22Rv1 (cell line): ENCODE results near the gene ANGPTL2.

ENCODE experiments used
- ZFX ChIP-seq: fragments of 450-650 bp; IDR thresholded peaks from 2 replicates; pipeline ENCODE4 v1.6.1; 2017; ENCODE audit warnings: antibody characterized with exemption, borderline replicate concordance
- TF ChIP-seq, protein P1 (sequence below): fragments of 450-650 bp; IDR thresholded peaks from 2 replicates; pipeline ENCODE4 v1.5.1; 2017; ENCODE audit warnings: mild to moderate bottlenecking

DNA sequence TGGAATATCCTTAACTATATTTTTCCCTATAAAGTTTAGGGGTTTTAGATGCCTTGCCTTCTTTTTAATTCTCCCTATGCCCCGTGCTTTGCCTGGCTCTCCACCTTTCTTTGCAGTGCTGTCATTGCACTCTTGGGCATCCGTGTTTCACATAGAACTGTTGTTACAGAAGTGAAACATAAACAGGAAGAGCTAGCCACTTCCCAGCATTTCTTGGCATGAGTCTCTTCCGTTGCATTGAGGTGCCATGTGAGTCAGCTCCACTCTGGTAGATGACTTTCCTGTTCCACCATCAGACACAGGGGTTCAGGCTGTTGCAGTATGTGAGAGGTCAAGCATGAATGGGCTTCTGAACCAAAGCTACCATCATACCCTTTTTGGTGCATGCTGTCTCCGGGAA, 73.4 kb downstream of the ANGPTL2 start:
- TF ChIP-seq, protein P1, sequence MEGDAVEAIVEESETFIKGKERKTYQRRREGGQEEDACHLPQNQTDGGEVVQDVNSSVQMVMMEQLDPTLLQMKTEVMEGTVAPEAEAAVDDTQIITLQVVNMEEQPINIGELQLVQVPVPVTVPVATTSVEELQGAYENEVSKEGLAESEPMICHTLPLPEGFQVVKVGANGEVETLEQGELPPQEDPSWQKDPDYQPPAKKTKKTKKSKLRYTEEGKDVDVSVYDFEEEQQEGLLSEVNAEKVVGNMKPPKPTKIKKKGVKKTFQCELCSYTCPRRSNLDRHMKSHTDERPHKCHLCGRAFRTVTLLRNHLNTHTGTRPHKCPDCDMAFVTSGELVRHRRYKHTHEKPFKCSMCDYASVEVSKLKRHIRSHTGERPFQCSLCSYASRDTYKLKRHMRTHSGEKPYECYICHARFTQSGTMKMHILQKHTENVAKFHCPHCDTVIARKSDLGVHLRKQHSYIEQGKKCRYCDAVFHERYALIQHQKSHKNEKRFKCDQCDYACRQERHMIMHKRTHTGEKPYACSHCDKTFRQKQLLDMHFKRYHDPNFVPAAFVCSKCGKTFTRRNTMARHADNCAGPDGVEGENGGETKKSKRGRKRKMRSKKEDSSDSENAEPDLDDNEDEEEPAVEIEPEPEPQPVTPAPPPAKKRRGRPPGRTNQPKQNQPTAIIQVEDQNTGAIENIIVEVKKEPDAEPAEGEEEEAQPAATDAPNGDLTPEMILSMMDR: no peak
- no peak for TF ChIP-seq ZFX
